Smooth muscle cell (in vitro differentiated cells): ENCODE measurements around the gene DIAPH3. TPM values are rescaled to one million over a fixed set of nuclear protein-coding genes. Genes with fewer than 3 reads are reported as not detected.

ENCODE experiments used
- DNase-seq: peaks from one replicate; lab custom pipeline; 2025; ENCODE audit not compliant: unreplicated experiment; lab: John Stamatoyannopoulos, UW
- H2AFZ ChIP-seq: fragments of 200-600 bp; sonication (generic); 2 replicates; pipeline ENCODE4 v1.6.0; 2016; ENCODE audit warnings: antibody characterized with exemption, low read depth, mild to moderate bottlenecking
- H3F3A ChIP-seq: fragments of 200-600 bp; sonication (generic); 2 replicates; pipeline ENCODE4 v1.6.0; 2017; ENCODE audit warnings: antibody characterized with exemption, low read depth
- H3K27ac ChIP-seq: fragments of 200-600 bp; sonication (generic); 2 replicates; pipeline ENCODE4 v1.5.1; 2016; ENCODE audit warnings: low read depth, mild to moderate bottlenecking
- H3K27me3 ChIP-seq: fragments of 200-600 bp; sonication (generic); 2 replicates; pipeline ENCODE4 v1.6.1; 2016; ENCODE audit warnings: low read depth, mild to moderate bottlenecking
- H3K36me3 ChIP-seq: fragments of 200-600 bp; sonication (generic); 2 replicates; pipeline ENCODE4 v1.5.1; 2016; ENCODE audit warnings: low read depth
- H3K4me1 ChIP-seq: fragments of 200-600 bp; sonication (generic); 2 replicates; pipeline ENCODE4 v1.5.1; 2016; ENCODE audit warnings: low read depth
- H3K4me2 ChIP-seq: fragments of 200-600 bp; sonication (generic); 2 replicates; pipeline ENCODE4 v1.6.0; 2016; ENCODE audit warnings: mild to moderate bottlenecking
- H3K4me3 ChIP-seq: fragments of 200-600 bp; sonication (generic); 2 replicates; pipeline ENCODE4 v1.5.1; 2016; ENCODE audit warnings: mild to moderate bottlenecking
- H3K79me2 ChIP-seq: fragments of 200-600 bp; sonication (generic); 2 replicates; pipeline ENCODE4 v1.6.0; 2016; ENCODE audit warnings: low read depth, mild to moderate bottlenecking
- H3K9ac ChIP-seq: fragments of 200-600 bp; sonication (generic); 2 replicates; pipeline ENCODE4 v1.6.0; 2016; ENCODE audit warnings: low read depth
- H3K9me3 ChIP-seq: fragments of 200-600 bp; sonication (generic); replicated peaks from 2 replicates; pipeline ENCODE4 v1.5.1; 2016; ENCODE audit warnings: low read depth
- H4K20me1 ChIP-seq: fragments of 200-600 bp; sonication (generic); 2 replicates; pipeline ENCODE4 v1.6.0; 2016; ENCODE audit warnings: low read depth
- CTCF ChIP-seq: fragments of 200-600 bp; sonication (generic); IDR thresholded peaks from 2 replicates; pipeline ENCODE4 v1.5.1; 2017; ENCODE audit warnings: borderline replicate concordance, mild to moderate bottlenecking, antibody characterized with exemption; ENCODE audit not compliant: insufficient read depth, poor library complexity, severe bottlenecking
- WGBS: methylation state at CpG from one replicate; pipeline ENCODE4 v1.1.7; 2016; ENCODE audit warnings: low lambda C conversion rate; 5-methylcytosine and 5-hydroxymethylcytosine counted together
- polyA plus RNA-seq: library from polyadenylated mRNA; unstranded; fragments of >200 nt; fragmentation: Nextera tagmentation; extraction: Ambion mirVana; gene quantifications from 2 replicates; pipeline ENCODE4 v1.2.1, GENCODE V29; 2016
- total RNA-seq: library from RNA; depleted of rRNA; stranded (reverse); fragments of >200 nt; gene quantifications from 2 replicates; pipeline ENCODE4 v1.2.3, GENCODE V29; 2014

The DIAPH3 gene
- total and polyA plus RNA-seq, 2 experiments from 2014 or later: 6.8 to 9.5 TPM

- Histone ChIP-seq H3K79me2 (no peaks in the 10 kb centered on the region), H3K27me3 (no peaks in the 10 kb centered on the region), H3F3A (no peaks in the 10 kb centered on the region), H2AFZ (no peak overlapping the region), H3K36me3 (no peaks in the 10 kb centered on the region), H4K20me1 (no peaks in the 10 kb centered on the region), H3K4me2 (no peak overlapping the region), H3K9me3 (no peaks in the 10 kb centered on the region), H3K4me3 (no peak overlapping the region), H3K4me1 (no peaks in the 10 kb centered on the region), H3K27ac (no peak overlapping the region), H3K9ac (no peak overlapping the region)
- 87% methylated on average over 1 of the region's 1 CpG for WGBS
- no peak for DNase-seq
- no peak for TF ChIP-seq CTCF
Observed at GRCh38 chr13:60182907-60183306, 19.2 kb upstream of the DIAPH3 start.

- H3F3A ChIP-seq: no peaks in the 10 kb centered on the region
- H3K4me3 ChIP-seq: no peak overlapping the region
- H4K20me1 ChIP-seq: no peaks in the 10 kb centered on the region
- H3K9me3 ChIP-seq: no peaks in the 10 kb centered on the region
- H3K9ac ChIP-seq: no peak overlapping the region
- H3K27ac ChIP-seq: no peak overlapping the region
- no peak overlapping the region for H2AFZ ChIP-seq
- H3K4me1 ChIP-seq: no peaks in the 10 kb centered on the region
- no peak overlapping the region for H3K4me2 ChIP-seq
- no peaks in the 10 kb centered on the region for H3K79me2 ChIP-seq
- no peaks in the 10 kb centered on the region for H3K36me3 ChIP-seq
- WGBS: 93% methylated on average over 1 of the region's 1 CpG
- H3K27me3 ChIP-seq: peaks cover 12% of the 10 kb centered on the region
- DNase-seq: no peak
- TF ChIP-seq CTCF: no peak
Observed at GRCh38 chr13:60178327-60178726, 14.6 kb upstream of the DIAPH3 start.

- DNase-seq: no peak
- no peaks in the 10 kb centered on the region for H4K20me1 ChIP-seq
- H3K27ac ChIP-seq: no peak overlapping the region
- TF ChIP-seq CTCF: no peak
- no peak overlapping the region for H2AFZ ChIP-seq
- H3K4me3 ChIP-seq: no peak overlapping the region
- H3K9me3 ChIP-seq: no peaks in the 10 kb centered on the region
- no peaks in the 10 kb centered on the region for H3K79me2 ChIP-seq
- 93% methylated on average over 5 of the region's 5 CpGs for WGBS
- no peak overlapping the region for H3K9ac ChIP-seq
- H3K4me2 ChIP-seq: no peak overlapping the region
- no peaks in the 10 kb centered on the region for H3F3A ChIP-seq
- H3K4me1 ChIP-seq: no peaks in the 10 kb centered on the region
- no peaks in the 10 kb centered on the region for H3K36me3 ChIP-seq
- peaks cover 20% of the 10 kb centered on the region for H3K27me3 ChIP-seq
Observed at GRCh38 chr13:60175571-60175970, 11.8 kb upstream of the DIAPH3 start.

GRCh38 chr13:60174113-60174512 is 10.4 kb upstream of the DIAPH3 start:
- no peak overlapping the region for H3K4me3 ChIP-seq
- TF ChIP-seq CTCF: no peak
- H2AFZ ChIP-seq: no peak overlapping the region
- no peaks in the 10 kb centered on the region for H4K20me1 ChIP-seq
- no peaks in the 10 kb centered on the region for H3K4me1 ChIP-seq
- no peak for DNase-seq
- 87% methylated on average over 5 of the region's 5 CpGs for WGBS
- H3K4me2 ChIP-seq: no peak overlapping the region
- peaks cover 20% of the 10 kb centered on the region for H3K27me3 ChIP-seq
- no peaks in the 10 kb centered on the region for H3K9me3 ChIP-seq
- H3K27ac ChIP-seq: no peak overlapping the region
- H3K36me3 ChIP-seq: no peaks in the 10 kb centered on the region
- H3K9ac ChIP-seq: no peak overlapping the region
- H3K79me2 ChIP-seq: no peaks in the 10 kb centered on the region
- H3F3A ChIP-seq: no peaks in the 10 kb centered on the region
